ENCODE data around the gene TADA3.

The TADA3 gene

GRCh38 chr3:9754678-9755077, 37.6 kb downstream of the TADA3 start:
- peak; percentile 21 for DNase-seq

- DNase-seq, result no peak
These were observed 41.5 kb downstream of the TADA3 start for GRCh38 chr3:9750556-9751411.

- peak; percentile 99 for DNase-seq
These were observed 42.4 kb downstream of the TADA3 start, which contains the start of gene OGG1 for GRCh38 chr3:9749645-9750555. OGG1 (plus strand) TSS chr3:9749952; CDS start chr3:9750287, 335 bp downstream.

- DNase-seq, result no peak
These were observed 43.0 kb downstream of the TADA3 start for GRCh38 chr3:9749296-9749644.

GRCh38 chr3:9748031-9748430, 44.2 kb downstream of the TADA3 start:
- no peak for DNase-seq

GRCh38 chr3:9747267-9747666, 45.0 kb downstream of the TADA3 start:
- DNase-seq, result no peak

GRCh38 chr3:9746330-9746729, 45.9 kb downstream of the TADA3 start:
- DNase-seq, result no peak

- DNase-seq, result no peak
These were observed 46.8 kb downstream of the TADA3 start for GRCh38 chr3:9745521-9745920.

- DNase-seq, result no peak
These were observed 48.1 kb downstream of the TADA3 start for GRCh38 chr3:9744162-9744561.

GRCh38 chr3:9743548-9743947, 48.7 kb downstream of the TADA3 start:
- DNase-seq, result no peak

- DNase-seq, result no peak
These were observed 49.7 kb downstream of the TADA3 start for GRCh38 chr3:9742560-9742959.

- DNase-seq, result no peak
These were observed 53.1 kb downstream of the TADA3 start for GRCh38 chr3:9739181-9739580.

- no peak for DNase-seq
These were observed 55.4 kb downstream of the TADA3 start for GRCh38 chr3:9736831-9737230.

GRCh38 chr3:9732740-9733115, 59.5 kb downstream of the TADA3 start:
- no peak for DNase-seq

GRCh38 chr3:9732080-9732739, 60.1 kb downstream of the TADA3 start:
- DNase-seq, result peak; percentile 43

GRCh38 chr3:9731206-9732079, 60.8 kb downstream of the TADA3 start, which contains the start of gene BRPF1:
BRPF1 (plus strand) TSS chr3:9731735; CDS start chr3:9734141, 2,406 bp downstream.
- peak; percentile 100 for DNase-seq

GRCh38 chr3:9730657-9731205, 61.5 kb downstream of the TADA3 start:
- no peak for DNase-seq
